A549 (cell line): ENCODE measurements around the gene CAPN13. TPM values are rescaled to one million over a fixed set of nuclear protein-coding genes. Genes with fewer than 3 reads are reported as not detected.

ENCODE experiments used
- ATAC-seq, 2 experiments: fragments of 200-7000 bp in 1 of 2; fragments of >200 bp in 1 of 2; cut with Nextera tagmentation in 1 of 2; cut with Tn5 transposase in 1 of 2; 3 replicates each; pipeline versions ENCODE4 v1.8.0 to v1.9.1; 2018 to 2020; ENCODE audit warnings: mild to moderate bottlenecking in 1 of 2, moderate library complexity in 1 of 2
- CTCF ChIA-PET: fragments of 300-600 bp; sonication (Branson Sonifier 250); formaldehyde crosslinking; extraction: SDS; loops from one replicate; lab custom pipeline; 2021; ENCODE audit warnings: antibody characterized with exemption, inconsistent platforms; lab: Yijun Ruan, JAX
- POLR2A ChIA-PET: fragments of 350-600 bp; formaldehyde crosslinking; extraction: SDS; loops from one replicate; lab custom pipeline; 2021; ENCODE audit warnings: antibody characterized with exemption, inconsistent platforms; lab: Yijun Ruan, JAX
- DNase-seq, 2 experiments: peaks; one replicate each; pipeline versions ENCODE4 v3.0.0 to v3.0.0-alpha.2; 2011 to 2016; ENCODE audit warnings: low read depth in 1 of 2, low spot score in 1 of 2
- FAIRE-seq: peaks from 2 replicates; lab custom pipeline; 2011; peaks lifted over from hg19 to GRCh38; lab: Jason Lieb, UNC
- H3K27ac ChIP-seq, 2 experiments: fragments of >200 bp; sonication (Bioruptor Twin); formaldehyde crosslinking; 3 replicates each; pipeline ENCODE4 v1.5.1; 2016 to 2017
- H3K4me1 ChIP-seq: fragments of >200 bp; sonication (Bioruptor Twin); formaldehyde crosslinking; 3 replicates; pipeline ENCODE4 v1.6.1; 2016
- H3K4me2 ChIP-seq: fragments of >200 bp; sonication (Bioruptor Twin); formaldehyde crosslinking; 3 replicates; pipeline ENCODE4 v1.6.1; 2016
- H3K4me3 ChIP-seq: fragments of >200 bp; sonication (Bioruptor Twin); formaldehyde crosslinking; 3 replicates; pipeline ENCODE4 v1.5.1; 2016
- H3K9me3 ChIP-seq: fragments of >200 bp; sonication (Bioruptor Twin); formaldehyde crosslinking; 3 replicates; pipeline ENCODE4 v1.6.1; 2016
- BCL3 ChIP-seq: fragments of >200 bp; sonication (Bioruptor Twin); formaldehyde crosslinking; IDR thresholded peaks from 3 replicates; pipeline ENCODE4 v1.6.1; 2016
- BHLHE40 ChIP-seq: IDR thresholded peaks from 2 replicates; pipeline ENCODE4 v1.6.1; 2012; ENCODE audit warnings: low read depth, low read length, inconsistent platforms
- CEBPB ChIP-seq, 2 experiments: fragments of >200 bp in 1 of 2; sonication (Bioruptor Twin) in 1 of 2; formaldehyde crosslinking in 1 of 2; IDR thresholded peaks; 2 replicates each; pipeline ENCODE4 v1.6.1; 2012 to 2016
- CHD2 ChIP-seq: fragments of 150-350 bp; IDR thresholded peaks from 2 replicates; pipeline ENCODE4 v1.6.1; 2014; ENCODE audit warnings: low read length; ENCODE audit not compliant: partially characterized antibody
- CTCF ChIP-seq: fragments of >200 bp; sonication (Bioruptor Twin); formaldehyde crosslinking; IDR thresholded peaks from 3 replicates; pipeline ENCODE4 v1.5.1; 2016
- EHF ChIP-seq: fragments of 250-450 bp; sonication (Bioruptor Pico); IDR thresholded peaks from 2 replicates; pipeline ENCODE4 v1.5.0; 2020; ENCODE audit warnings: mild to moderate bottlenecking
- FOSB ChIP-seq: fragments of 250-450 bp; sonication (Bioruptor Pico); IDR thresholded peaks from 2 replicates; pipeline ENCODE4 v1.5.0; 2020; ENCODE audit warnings: mild to moderate bottlenecking, moderate library complexity
- FOXS1 ChIP-seq: fragments of 250-450 bp; sonication (Bioruptor Pico); IDR thresholded peaks from 2 replicates; pipeline ENCODE4 v1.5.0; 2020; ENCODE audit warnings: mild to moderate bottlenecking, moderate library complexity
- GATA3 ChIP-seq: IDR thresholded peaks from 2 replicates; pipeline ENCODE4 v1.6.1; 2012; ENCODE audit warnings: borderline replicate concordance
- HOXB5 ChIP-seq: fragments of 250-450 bp; sonication (Bioruptor Pico); IDR thresholded peaks from 2 replicates; pipeline ENCODE4 v1.5.0; 2020; ENCODE audit warnings: mild to moderate bottlenecking, moderate library complexity
- MAZ ChIP-seq: fragments of 150-350 bp; IDR thresholded peaks from 2 replicates; pipeline ENCODE4 v1.6.1; 2014; ENCODE audit warnings: antibody characterized with exemption, low read depth, low read length, borderline replicate concordance
- NR3C1 ChIP-seq: fragments of >200 bp; sonication (Bioruptor Twin); formaldehyde crosslinking; IDR thresholded peaks from 3 replicates; pipeline ENCODE4 v1.6.1; 2017
- PBX3 ChIP-seq: IDR thresholded peaks from 2 replicates; pipeline ENCODE4 v1.6.1; 2012
- PHF8 ChIP-seq: fragments of 200-600 bp; sonication (generic); IDR thresholded peaks from 2 replicates; pipeline ENCODE4 v1.6.1; 2016; ENCODE audit warnings: low read depth, mild to moderate bottlenecking, antibody characterized with exemption, moderate library complexity, borderline replicate concordance
- POLR2AphosphoS2 ChIP-seq: conservative IDR thresholded peaks from 2 replicates; pipeline ENCODE4 v1.6.1; 2012; ENCODE audit warnings: low read length, improper control_type of control experiment, inconsistent platforms
- RAD21 ChIP-seq, 2 experiments: fragments of >200 bp in 1 of 2; sonication (Bioruptor Twin) in 1 of 2; formaldehyde crosslinking in 1 of 2; IDR thresholded peaks in 1 of 2; conservative IDR thresholded peaks in 1 of 2; 2 replicates in 1 of 2; 3 replicates in 1 of 2; pipeline ENCODE4 v1.6.1; 2012 to 2018; ENCODE audit warnings: inconsistent platforms in 1 of 2
- RARB ChIP-seq: fragments of 250-450 bp; sonication (Bioruptor Pico); IDR thresholded peaks from 2 replicates; pipeline ENCODE4 v1.8.0; 2021; ENCODE audit warnings: mild to moderate bottlenecking, moderate library complexity
- RNF2 ChIP-seq: fragments of 200-600 bp; sonication (generic); IDR thresholded peaks from 2 replicates; pipeline ENCODE4 v1.6.1; 2016; ENCODE audit warnings: low read depth, mild to moderate bottlenecking, antibody characterized with exemption, moderate library complexity, borderline replicate concordance
- SREBF2 ChIP-seq: fragments of 450-650 bp; IDR thresholded peaks from 2 replicates; pipeline ENCODE4 v1.6.1; 2014; ENCODE audit warnings: mild to moderate bottlenecking, moderate library complexity
- ZC3H11A ChIP-seq: fragments of 450-650 bp; IDR thresholded peaks from 2 replicates; pipeline ENCODE4 v1.6.1; 2014; ENCODE audit warnings: antibody characterized with exemption, mild to moderate bottlenecking
- WGBS: methylation state at CpG from one replicate; pipeline ENCODE4 v1.1.6; 2017; ENCODE audit errors: missing lambda C conversion rate; 5-methylcytosine and 5-hydroxymethylcytosine counted together
- polyA plus RNA-seq, 4 experiments: library from polyadenylated mRNA; depleted of rRNA in 3 of 4; stranded (reverse); fragments of >200 nt; fragmentation: RNase III in 1 of 4; extraction: RNeasy Plus Mini Kit Qiagen cat#74134 plus additional on column Dnase treatment in 1 of 4; gene quantifications; 2 replicates in 3 of 4; 3 replicates in 1 of 4; pipeline ENCODE4 v1.2.3, GENCODE V29; 2011 to 2017
- TF ChIP-seq, protein P1 (sequence below): IDR thresholded peaks from 2 replicates; pipeline ENCODE4 v1.6.1; 2012; ENCODE audit warnings: low read depth, borderline replicate concordance
- TF ChIP-seq, protein P2 (sequence below): fragments of >200 bp; sonication (Bioruptor Twin); formaldehyde crosslinking; IDR thresholded peaks from 2 replicates; pipeline ENCODE4 v1.6.1; 2016

Gene CAPN13
- polyA plus RNA-seq, 2 of the 4 experiments (the other 2 are of a cell fraction) = 0.08 to 0.18 TPM

DNA sequence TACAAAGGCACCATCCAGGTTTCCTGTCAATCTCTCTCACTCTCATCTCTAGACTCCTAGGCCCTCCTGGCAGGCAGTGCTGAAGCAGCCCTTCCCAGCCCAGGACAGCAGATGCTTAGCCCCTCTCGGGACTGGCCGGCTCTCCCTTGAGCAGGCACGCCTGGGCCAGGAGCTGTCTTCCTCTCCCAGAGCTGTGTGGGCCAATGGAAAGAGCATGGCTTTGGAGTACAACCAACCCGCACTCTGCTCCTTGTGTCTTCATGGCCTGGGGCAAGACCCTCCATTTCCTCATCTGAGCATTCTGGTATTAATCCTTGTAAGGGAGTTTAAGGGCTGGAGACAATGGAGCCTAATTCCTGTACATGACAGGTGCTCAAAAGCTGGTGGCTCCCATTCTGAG, 97.2 kb downstream of the CAPN13 start:
- H3K9me3 ChIP-seq = 0 out of 3 replicates have a peak, but pooled peaks cover 4% of the 10 kb centered on the region
- CTCF ChIA-PET = interaction anchor here (1.2 to 17.6 kb wide), 19 partner anchors 6 to 622 kb away, joined by 3 to 460 read pairs (median 11); no protein-coding TSS in a partner anchor
- no peak for ATAC-seq

DNA sequence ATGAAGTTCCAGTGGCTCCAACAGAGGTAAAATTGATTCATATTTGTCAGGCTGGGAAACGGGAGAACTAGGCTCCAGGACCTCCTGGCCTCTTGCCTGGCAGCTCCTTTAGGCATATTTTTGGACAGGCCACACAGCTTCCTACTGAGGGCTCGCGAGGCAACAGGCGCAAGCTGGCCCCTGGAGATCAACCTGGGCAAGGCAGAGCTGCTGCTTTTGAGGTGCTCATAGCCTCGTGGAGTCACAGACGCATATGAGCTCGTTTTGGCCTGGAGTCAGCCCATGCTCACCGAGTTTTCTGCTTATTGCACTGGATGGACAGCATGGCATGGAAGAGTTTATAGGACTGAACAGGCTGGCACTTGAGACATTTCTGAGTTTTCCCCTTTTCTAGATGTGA, 97.7 kb downstream of the CAPN13 start:
- POLR2A ChIA-PET = interaction anchor here (0.9 kb wide), 1 partner anchor 477 kb away, joined by 3 read pairs; no protein-coding TSS in a partner anchor
- no peak for FAIRE-seq

More for the DNA sequence above, 97.2 kb downstream of the CAPN13 start:
- POLR2A ChIA-PET = interaction anchor here (0.9 to 2.1 kb wide), 2 partner anchors 478 to 545 kb away, joined by 3 to 12 read pairs; no protein-coding TSS in a partner anchor
- no peak for FAIRE-seq
- no peak overlapping the region for H3K4me3 ChIP-seq
- no peaks in the 10 kb centered on the region for H3K4me1 ChIP-seq
- DNase-seq = no peak
- no peak overlapping the region for H3K4me2 ChIP-seq
- TF ChIP-seq GATA3 = no peak
- TF ChIP-seq, all 56 proteins: peak for 0
- WGBS = 84% methylated on average over 4 of the region's 4 CpGs
- no peak overlapping the region for H3K27ac ChIP-seq

GRCh38 chr2:30708491-30709290, 98.6 kb downstream of the CAPN13 start:
- FAIRE-seq = no peak
- TF ChIP-seq CTCF (0 out of 3 replicates have a peak, but pooled peaks have one; percentile 11), BHLHE40 (no peak)
- TF ChIP-seq, protein P1, sequence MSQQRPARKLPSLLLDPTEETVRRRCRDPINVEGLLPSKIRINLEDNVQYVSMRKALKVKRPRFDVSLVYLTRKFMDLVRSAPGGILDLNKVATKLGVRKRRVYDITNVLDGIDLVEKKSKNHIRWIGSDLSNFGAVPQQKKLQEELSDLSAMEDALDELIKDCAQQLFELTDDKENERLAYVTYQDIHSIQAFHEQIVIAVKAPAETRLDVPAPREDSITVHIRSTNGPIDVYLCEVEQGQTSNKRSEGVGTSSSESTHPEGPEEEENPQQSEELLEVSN = no peak
- H3K4me1 ChIP-seq = no peaks in the 10 kb centered on the region
- peaks cover 4% of the 10 kb centered on the region; the same call in 1 of the 3 replicates for H3K9me3 ChIP-seq
- H3K4me2 ChIP-seq = no peak overlapping the region
- no peak overlapping the region for H3K27ac ChIP-seq
- peak; percentile 19 to 31 for DNase-seq
- 57% methylated on average over 10 of the region's 10 CpGs for WGBS
- ATAC-seq = peak in 1 of 2 experiments; percentile 44; a peak in 3 of 6 replicates
- CTCF ChIA-PET = interaction anchor here (0.6 to 17.6 kb wide), 22 partner anchors 8 to 642 kb away, joined by 3 to 460 read pairs (median 4); no protein-coding TSS in a partner anchor
- POLR2A ChIA-PET = no interaction called here
- H3K4me3 ChIP-seq = no peak overlapping the region

More for the DNA sequence above, 97.7 kb downstream of the CAPN13 start:
- Histone ChIP-seq H3K27ac (no peak overlapping the region), H3K4me1 (no peaks in the 10 kb centered on the region), H3K9me3 (peaks cover 4% of the 10 kb centered on the region; the same call in 1 of the 3 replicates), H3K4me3 (no peak overlapping the region), H3K4me2 (no peak overlapping the region)
- DNase-seq (no peak), ATAC-seq (no peak)
- CTCF ChIA-PET = interaction anchor here (0.5 to 17.6 kb wide), 19 partner anchors 9 to 1319 kb away, joined by 3 to 460 read pairs (median 4); no protein-coding TSS in a partner anchor
- 80% methylated on average over 8 of the region's 8 CpGs for WGBS
- TF ChIP-seq HOXB5 = no peak
- TF ChIP-seq, protein P1 = no peak
- TF ChIP-seq EHF = no peak
- TF ChIP-seq CEBPB (IDR thresholded peaks at IDR 0.05) = no peak
- no peak for TF ChIP-seq NR3C1
- TF ChIP-seq ZC3H11A = no peak
- no peak for TF ChIP-seq POLR2AphosphoS2
- no peak for TF ChIP-seq FOXS1 (CRISPR knock-in tag)
- TF ChIP-seq FOSB = no peak
- no peak for TF ChIP-seq PBX3
- TF ChIP-seq, protein P2, sequence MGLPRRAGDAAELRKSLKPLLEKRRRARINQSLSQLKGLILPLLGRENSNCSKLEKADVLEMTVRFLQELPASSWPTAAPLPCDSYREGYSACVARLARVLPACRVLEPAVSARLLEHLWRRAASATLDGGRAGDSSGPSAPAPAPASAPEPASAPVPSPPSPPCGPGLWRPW = no peak
- no peak for TF ChIP-seq PHF8
- no peak for TF ChIP-seq RNF2
- TF ChIP-seq CHD2 = no peak
- no peak for TF ChIP-seq RAD21 (conservative IDR thresholded peaks at IDR 0.05 in 1 of 2, IDR thresholded peaks at IDR 0.05 in 1 of 2)
- TF ChIP-seq BCL3 = no peak
- TF ChIP-seq MAZ = no peak
- TF ChIP-seq RARB (CRISPR knock-in tag) = no peak
- no peak for TF ChIP-seq SREBF2
- TF ChIP-seq, all 56 proteins: peak for 0
